GM23338 (cell line): ENCODE results near the gene SYT17.

ENCODE experiments used
- CREB1 ChIP-seq: fragments of 250-450 bp; sonication (Bioruptor Pico); IDR thresholded peaks from 2 replicates; pipeline ENCODE4 v1.5.0; 2020; ENCODE audit warnings: low read depth, mild to moderate bottlenecking, moderate library complexity
- EZH2 ChIP-seq: fragments of 200-600 bp; sonication (generic); IDR thresholded peaks from one replicate; pipeline ENCODE4 v1.8.0; 2017; ENCODE audit warnings: antibody characterized with exemption, mild to moderate bottlenecking, low read depth; ENCODE audit not compliant: unreplicated experiment
- EZH2phosphoT487 ChIP-seq: fragments of 200-600 bp; sonication (generic); IDR thresholded peaks from one replicate; pipeline ENCODE4 v1.8.1; 2018; ENCODE audit warnings: antibody characterized with exemption; ENCODE audit not compliant: unreplicated experiment
- NANOG ChIP-seq: IDR thresholded peaks from 2 replicates; pipeline ENCODE4 v1.6.1; 2016; ENCODE audit warnings: antibody characterized with exemption, borderline replicate concordance
- POLR2AphosphoS5 ChIP-seq: IDR thresholded peaks from 2 replicates; pipeline ENCODE4 v1.6.1; 2016; ENCODE audit warnings: antibody characterized with exemption, low read depth
- ZNF114 ChIP-seq: fragments of 250-450 bp; sonication (Bioruptor Pico); IDR thresholded peaks from 2 replicates; pipeline ENCODE4 v1.5.0; 2020; ENCODE audit warnings: mild to moderate bottlenecking, moderate library complexity
- ZNF331 ChIP-seq: fragments of 250-450 bp; sonication (Bioruptor Pico); IDR thresholded peaks from 2 replicates; pipeline ENCODE4 v1.5.0; 2020; ENCODE audit warnings: low read depth, mild to moderate bottlenecking, moderate library complexity
- TF ChIP-seq, protein P1 (sequence below), 2 experiments: fragments of 200-600 bp in 1 of 2; sonication (generic) in 1 of 2; conservative IDR thresholded peaks; 2 replicates each; pipeline versions ENCODE4 v1.5.1 to v1.6.1; 2016 to 2017; ENCODE audit warnings: antibody characterized with exemption in 2 of 2, low read depth in 2 of 2, mild to moderate bottlenecking in 2 of 2, moderate library complexity in 1 of 2
- TF ChIP-seq, protein P2 (sequence below): IDR thresholded peaks from one replicate; pipeline ENCODE4 v1.6.1; 2018; ENCODE audit warnings: antibody characterized with exemption; ENCODE audit not compliant: unreplicated experiment
- TF ChIP-seq, protein P3 (sequence below): IDR thresholded peaks from 2 replicates; pipeline ENCODE4 v1.6.1; 2016; ENCODE audit warnings: antibody characterized with exemption

GRCh38 chr16:19241512-19241911 lies 73.5 kb downstream of the SYT17 start:
- no peak for TF ChIP-seq POLR2AphosphoS5
- TF ChIP-seq, protein P1, sequence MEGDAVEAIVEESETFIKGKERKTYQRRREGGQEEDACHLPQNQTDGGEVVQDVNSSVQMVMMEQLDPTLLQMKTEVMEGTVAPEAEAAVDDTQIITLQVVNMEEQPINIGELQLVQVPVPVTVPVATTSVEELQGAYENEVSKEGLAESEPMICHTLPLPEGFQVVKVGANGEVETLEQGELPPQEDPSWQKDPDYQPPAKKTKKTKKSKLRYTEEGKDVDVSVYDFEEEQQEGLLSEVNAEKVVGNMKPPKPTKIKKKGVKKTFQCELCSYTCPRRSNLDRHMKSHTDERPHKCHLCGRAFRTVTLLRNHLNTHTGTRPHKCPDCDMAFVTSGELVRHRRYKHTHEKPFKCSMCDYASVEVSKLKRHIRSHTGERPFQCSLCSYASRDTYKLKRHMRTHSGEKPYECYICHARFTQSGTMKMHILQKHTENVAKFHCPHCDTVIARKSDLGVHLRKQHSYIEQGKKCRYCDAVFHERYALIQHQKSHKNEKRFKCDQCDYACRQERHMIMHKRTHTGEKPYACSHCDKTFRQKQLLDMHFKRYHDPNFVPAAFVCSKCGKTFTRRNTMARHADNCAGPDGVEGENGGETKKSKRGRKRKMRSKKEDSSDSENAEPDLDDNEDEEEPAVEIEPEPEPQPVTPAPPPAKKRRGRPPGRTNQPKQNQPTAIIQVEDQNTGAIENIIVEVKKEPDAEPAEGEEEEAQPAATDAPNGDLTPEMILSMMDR (conservative IDR thresholded peaks at IDR 0.05; ENCODE audit: low read depth in 2 of 2), result no peak
- no peak for TF ChIP-seq ZNF114 (CRISPR knock-in tag)
- TF ChIP-seq, protein P2, sequence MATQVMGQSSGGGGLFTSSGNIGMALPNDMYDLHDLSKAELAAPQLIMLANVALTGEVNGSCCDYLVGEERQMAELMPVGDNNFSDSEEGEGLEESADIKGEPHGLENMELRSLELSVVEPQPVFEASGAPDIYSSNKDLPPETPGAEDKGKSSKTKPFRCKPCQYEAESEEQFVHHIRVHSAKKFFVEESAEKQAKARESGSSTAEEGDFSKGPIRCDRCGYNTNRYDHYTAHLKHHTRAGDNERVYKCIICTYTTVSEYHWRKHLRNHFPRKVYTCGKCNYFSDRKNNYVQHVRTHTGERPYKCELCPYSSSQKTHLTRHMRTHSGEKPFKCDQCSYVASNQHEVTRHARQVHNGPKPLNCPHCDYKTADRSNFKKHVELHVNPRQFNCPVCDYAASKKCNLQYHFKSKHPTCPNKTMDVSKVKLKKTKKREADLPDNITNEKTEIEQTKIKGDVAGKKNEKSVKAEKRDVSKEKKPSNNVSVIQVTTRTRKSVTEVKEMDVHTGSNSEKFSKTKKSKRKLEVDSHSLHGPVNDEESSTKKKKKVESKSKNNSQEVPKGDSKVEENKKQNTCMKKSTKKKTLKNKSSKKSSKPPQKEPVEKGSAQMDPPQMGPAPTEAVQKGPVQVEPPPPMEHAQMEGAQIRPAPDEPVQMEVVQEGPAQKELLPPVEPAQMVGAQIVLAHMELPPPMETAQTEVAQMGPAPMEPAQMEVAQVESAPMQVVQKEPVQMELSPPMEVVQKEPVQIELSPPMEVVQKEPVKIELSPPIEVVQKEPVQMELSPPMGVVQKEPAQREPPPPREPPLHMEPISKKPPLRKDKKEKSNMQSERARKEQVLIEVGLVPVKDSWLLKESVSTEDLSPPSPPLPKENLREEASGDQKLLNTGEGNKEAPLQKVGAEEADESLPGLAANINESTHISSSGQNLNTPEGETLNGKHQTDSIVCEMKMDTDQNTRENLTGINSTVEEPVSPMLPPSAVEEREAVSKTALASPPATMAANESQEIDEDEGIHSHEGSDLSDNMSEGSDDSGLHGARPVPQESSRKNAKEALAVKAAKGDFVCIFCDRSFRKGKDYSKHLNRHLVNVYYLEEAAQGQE, result no peak
- TF ChIP-seq ZNF331 (CRISPR knock-in tag), result no peak
- TF ChIP-seq EZH2phosphoT487, result no peak
- TF ChIP-seq EZH2, result no peak
- TF ChIP-seq CREB1 (CRISPR knock-in tag), result no peak
- TF ChIP-seq NANOG, result no peak
- TF ChIP-seq, protein P3, sequence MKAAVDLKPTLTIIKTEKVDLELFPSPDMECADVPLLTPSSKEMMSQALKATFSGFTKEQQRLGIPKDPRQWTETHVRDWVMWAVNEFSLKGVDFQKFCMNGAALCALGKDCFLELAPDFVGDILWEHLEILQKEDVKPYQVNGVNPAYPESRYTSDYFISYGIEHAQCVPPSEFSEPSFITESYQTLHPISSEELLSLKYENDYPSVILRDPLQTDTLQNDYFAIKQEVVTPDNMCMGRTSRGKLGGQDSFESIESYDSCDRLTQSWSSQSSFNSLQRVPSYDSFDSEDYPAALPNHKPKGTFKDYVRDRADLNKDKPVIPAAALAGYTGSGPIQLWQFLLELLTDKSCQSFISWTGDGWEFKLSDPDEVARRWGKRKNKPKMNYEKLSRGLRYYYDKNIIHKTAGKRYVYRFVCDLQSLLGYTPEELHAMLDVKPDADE, result no peak
